D721Med (cell line): ENCODE data around the gene PAPOLB.

ENCODE experiments used
- DNase-seq: peaks from one replicate; pipeline ENCODE4 v3.0.0; 2011; ENCODE audit warnings: low spot score; ENCODE audit not compliant: insufficient read length
- FAIRE-seq: peaks from 2 replicates; lab custom pipeline; 2011; peaks lifted over from hg19 to GRCh38; lab: Jason Lieb, UNC
- TF ChIP-seq, protein P1 (sequence below): IDR thresholded peaks from 2 replicates; pipeline ENCODE4 v1.5.1; 2012; ENCODE audit warnings: mild to moderate bottlenecking, control low read depth; ENCODE audit not compliant: insufficient read depth; ENCODE audit errors: missing control alignments

PAPOLB gene

DNA sequence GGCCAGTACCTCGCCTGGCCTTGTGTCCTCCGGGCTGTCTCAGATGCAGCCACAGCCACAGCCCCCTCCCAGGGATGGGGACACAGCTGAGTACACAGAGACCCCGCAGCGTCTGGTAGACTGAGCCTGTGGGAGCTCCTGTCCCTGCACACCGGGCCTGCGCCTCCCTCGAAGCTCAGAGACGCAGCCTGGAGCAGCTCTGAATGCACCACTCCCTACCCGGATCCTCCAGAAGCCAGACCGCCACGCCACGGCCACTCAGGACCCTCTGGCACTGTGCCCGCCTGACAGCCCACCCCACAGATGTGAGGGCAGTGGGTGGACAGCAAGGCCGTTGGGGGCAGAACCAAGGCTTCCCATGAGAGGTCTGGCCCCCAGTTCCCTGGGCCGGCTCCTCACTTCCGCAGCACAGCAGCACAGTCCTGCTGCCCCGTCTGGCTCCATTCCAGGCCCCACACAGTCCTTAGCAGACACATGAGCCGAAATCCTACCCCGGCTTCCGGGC, 40.8 kb downstream of the PAPOLB start:
- TF ChIP-seq, protein P1, sequence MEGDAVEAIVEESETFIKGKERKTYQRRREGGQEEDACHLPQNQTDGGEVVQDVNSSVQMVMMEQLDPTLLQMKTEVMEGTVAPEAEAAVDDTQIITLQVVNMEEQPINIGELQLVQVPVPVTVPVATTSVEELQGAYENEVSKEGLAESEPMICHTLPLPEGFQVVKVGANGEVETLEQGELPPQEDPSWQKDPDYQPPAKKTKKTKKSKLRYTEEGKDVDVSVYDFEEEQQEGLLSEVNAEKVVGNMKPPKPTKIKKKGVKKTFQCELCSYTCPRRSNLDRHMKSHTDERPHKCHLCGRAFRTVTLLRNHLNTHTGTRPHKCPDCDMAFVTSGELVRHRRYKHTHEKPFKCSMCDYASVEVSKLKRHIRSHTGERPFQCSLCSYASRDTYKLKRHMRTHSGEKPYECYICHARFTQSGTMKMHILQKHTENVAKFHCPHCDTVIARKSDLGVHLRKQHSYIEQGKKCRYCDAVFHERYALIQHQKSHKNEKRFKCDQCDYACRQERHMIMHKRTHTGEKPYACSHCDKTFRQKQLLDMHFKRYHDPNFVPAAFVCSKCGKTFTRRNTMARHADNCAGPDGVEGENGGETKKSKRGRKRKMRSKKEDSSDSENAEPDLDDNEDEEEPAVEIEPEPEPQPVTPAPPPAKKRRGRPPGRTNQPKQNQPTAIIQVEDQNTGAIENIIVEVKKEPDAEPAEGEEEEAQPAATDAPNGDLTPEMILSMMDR = no peak
- no peak for FAIRE-seq
- no peak for DNase-seq

DNA sequence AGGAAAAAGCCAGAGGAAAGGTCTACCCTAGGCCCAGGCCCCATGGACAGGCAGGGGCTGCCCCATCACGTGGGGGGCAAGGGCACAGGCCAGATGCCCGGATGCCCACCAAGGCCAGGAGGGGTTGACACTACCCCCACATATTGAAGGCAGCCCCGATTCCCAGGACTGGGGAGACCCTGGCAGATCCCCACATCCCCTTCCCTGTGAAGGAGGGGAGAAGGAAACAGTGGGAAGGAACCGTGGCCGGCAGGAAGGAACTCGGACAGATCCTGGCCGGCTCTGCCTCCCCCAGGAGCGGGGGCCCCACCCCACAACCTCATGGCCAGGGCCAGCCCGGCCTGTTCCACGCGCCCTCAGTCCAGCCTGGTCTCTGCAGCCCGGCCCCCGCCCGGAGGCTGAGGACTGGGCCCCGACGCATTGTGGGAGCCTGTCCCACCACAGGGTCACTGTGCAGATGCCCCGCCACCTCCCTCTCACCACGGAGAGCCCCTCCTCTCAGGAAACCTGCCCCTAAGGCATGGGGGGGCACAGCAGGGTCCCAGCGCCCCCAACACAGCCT, 41.3 kb downstream of the PAPOLB start:
- TF ChIP-seq, protein P1 = no peak
- FAIRE-seq = no peak
- no peak for DNase-seq

DNA sequence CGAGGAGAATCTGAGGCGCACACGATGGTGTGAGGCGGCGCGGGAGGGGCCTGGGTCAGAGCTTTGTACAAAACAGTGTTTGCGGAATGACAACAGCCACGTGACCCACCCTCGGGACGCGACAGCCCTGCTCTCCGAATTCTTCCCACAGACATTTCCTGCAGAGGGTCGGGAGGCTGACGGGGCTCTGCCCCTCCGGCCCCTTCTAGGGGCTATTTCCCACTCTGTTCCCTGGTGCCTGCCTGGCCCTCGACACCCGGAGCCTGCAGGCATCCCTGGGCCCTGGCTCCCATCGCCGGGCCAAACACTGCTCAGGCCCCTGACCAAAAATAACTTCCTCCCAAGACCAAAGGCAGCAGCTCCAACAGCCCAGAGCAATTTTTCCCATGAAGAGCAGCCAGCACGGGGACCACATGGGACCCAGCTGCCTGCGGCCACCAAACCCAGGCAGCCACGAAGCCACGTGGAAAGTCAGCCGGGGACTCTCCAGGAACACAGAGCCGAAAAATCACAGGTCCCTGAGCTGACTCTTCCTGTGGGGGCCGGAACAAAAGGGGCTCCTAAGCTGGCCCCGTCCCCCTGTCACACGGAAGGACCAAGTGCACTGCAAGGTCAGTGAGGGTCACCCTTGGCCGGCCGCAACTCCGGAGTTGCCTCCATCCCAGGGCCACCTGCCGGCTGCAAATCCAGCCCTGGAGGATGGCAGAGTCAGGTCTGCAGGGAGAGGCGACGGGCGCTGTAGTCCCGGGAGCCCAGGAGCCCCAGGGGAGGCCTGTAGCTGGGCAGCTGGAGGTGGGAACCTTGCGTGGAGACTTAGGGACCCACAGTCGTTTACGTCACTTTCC, 42.0 kb downstream of the PAPOLB start:
- FAIRE-seq = no peak

DNA sequence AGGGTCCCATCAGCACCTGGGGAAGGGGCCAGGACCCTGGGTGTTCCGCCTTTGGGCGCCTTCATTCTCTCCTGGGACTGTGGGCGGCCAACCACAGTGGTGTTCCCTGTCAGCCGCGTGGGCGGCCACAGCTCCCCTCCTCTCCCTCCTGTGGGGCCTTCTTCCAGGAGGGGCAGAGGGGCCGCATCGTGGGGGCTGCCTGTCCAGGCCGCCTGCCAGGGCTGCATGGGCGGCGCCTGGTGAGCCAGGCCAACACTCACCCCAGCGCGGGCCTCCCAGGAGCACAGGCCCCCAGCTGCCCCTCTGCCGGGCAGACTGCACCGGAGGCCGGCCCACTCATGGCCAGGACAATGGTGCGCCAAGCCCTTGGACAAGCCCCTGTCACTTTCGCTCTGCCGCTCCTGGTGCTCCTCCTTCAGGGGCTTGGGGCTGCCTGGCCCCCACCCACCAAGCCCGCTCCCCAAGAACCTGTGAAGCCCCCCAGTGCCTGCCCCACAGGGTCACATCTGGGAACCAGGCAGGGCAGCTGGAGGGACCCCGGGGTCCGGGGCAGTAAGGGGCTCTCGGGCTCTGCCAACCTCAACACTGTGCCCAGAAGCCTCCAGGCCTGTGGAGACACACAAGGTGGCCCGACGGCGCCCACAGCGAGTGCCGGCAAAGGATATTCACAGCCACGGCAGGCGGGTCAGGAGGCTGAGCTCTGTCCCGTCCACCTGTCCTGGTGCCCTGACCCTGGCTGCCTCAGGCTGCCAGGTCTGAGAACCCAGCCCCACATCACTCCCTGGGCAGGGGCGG, 43.6 kb downstream of the PAPOLB start:
- FAIRE-seq (no peak), DNase-seq (no peak)
- TF ChIP-seq, protein P1 = no peak

More for the DNA sequence above, 42.0 kb downstream of the PAPOLB start:
- TF ChIP-seq, protein P1 = no peak
- DNase-seq = no peak

DNA sequence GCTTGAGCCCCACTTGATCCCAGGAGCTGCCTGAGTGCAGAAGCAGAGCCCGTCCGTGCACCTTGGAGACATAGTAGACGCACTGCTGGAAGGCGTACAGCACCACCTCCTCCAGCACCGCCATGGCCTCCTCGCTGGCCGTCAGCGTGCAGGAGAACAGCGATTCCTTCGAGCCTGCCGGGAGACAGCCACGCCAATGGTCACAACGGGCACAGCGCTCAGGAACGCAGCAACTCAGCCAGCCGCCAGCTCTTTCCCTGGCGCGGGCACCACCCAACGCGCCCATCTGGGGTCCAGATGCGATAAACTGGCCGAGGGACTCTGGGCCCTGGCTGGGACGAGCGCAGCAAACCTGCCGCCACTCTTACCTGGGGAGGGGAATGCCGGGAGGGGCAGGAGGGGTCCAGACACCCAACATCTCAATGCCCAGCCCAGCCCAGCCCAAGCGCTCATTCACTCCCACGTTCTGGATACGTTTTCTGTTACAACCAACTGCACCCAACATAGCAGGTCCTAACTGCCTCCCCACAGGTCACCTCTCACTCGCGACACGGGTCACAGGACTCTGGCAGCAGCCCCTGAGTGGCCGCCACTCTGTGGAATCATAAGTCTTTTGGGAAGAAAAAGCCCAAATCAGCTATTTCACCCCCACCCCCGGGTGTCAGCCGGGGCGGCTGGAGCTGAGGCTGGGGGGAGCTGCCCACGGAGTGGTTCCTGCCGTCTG, 44.5 kb downstream of the PAPOLB start:
- TF ChIP-seq, protein P1 = no peak
- FAIRE-seq (no peak), DNase-seq (no peak)

DNA sequence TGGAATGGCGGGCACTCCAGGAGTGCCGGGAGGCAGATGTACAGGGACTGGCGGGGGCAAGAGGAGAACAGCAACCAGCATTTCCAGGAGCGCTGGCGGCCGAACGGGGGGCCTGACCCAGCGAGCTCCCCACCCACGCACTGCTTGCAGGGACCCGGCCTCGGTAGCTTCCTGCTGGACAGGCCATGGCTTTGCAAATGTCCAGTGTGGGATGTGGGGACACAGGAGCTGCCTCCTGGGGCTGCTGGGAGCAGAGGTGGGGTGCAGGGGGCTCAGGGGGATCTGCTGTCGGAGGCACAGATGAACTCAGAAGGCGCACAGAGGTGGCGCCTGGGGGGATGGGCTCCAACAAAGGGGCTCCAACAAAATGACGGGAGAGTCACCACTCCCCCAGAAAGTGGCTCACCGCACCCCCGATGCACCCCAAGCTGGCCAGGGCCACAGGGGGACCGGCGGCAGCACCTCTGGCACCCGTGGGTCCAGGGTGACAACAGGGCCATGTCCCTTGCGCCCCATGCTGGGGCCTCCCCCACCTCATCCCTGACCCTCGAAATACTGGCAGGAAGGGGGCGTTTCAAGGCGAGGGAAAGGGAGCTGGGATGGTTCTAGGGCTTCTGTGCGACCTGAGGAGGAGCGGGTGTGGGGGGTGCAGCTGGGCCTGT, 45.3 kb downstream of the PAPOLB start:
- TF ChIP-seq, protein P1 = no peak
- no peak for FAIRE-seq
- DNase-seq = no peak
